Stimulated activated CD4-positive, alpha-beta T cell treated with anti-CD3 and anti-CD28 coated beads, Interleukin-4, amount 100 ng/mL, for 24 hours (primary cell): ENCODE results near the gene COL2A1.
A peak's percentile ranks its signal among the peaks of the same experiment; 100 is the strongest.

Experiments
- DNase-seq: peaks from one replicate; pipeline ENCODE4 v3.0.0-alpha.2; 2020

COL2A1 gene

GRCh38 chr12:47942614-47943225, 61.6 kb downstream of the COL2A1 start:
- no peak for DNase-seq

GRCh38 chr12:47941871-47942613, 62.2 kb downstream of the COL2A1 start:
- DNase-seq = peak; percentile 39

GRCh38 chr12:47941475-47941780, 62.8 kb downstream of the COL2A1 start:
- DNase-seq = no peak

GRCh38 chr12:47940773-47941474, 63.4 kb downstream of the COL2A1 start:
- DNase-seq = no peak

GRCh38 chr12:47939009-47939601, 65.2 kb downstream of the COL2A1 start:
- DNase-seq = no peak

- no peak for DNase-seq
These were observed 65.7 kb downstream of the COL2A1 start for GRCh38 chr12:47938594-47938993.

- no peak for DNase-seq
These were observed 66.2 kb downstream of the COL2A1 start for GRCh38 chr12:47938093-47938492.

- DNase-seq = no peak
These were observed 69.1 kb downstream of the COL2A1 start for GRCh38 chr12:47935184-47935583.

GRCh38 chr12:47931187-47931586, 73.1 kb downstream of the COL2A1 start:
- DNase-seq = no peak

GRCh38 chr12:47930634-47931033, 73.6 kb downstream of the COL2A1 start:
- DNase-seq = no peak

- DNase-seq = no peak
These were observed 76.9 kb downstream of the COL2A1 start for GRCh38 chr12:47927346-47927745.
